ENCODE data around the gene FBXO41.

The FBXO41 gene

GRCh38 chr2:73212448-73213176 is 71.7 kb downstream of the FBXO41 start:
- no peak for DNase-seq (ENCODE audit: low spot score)

- no peak for DNase-seq (ENCODE audit: low spot score)
These were observed 72.2 kb downstream of the FBXO41 start for GRCh38 chr2:73212098-73212447.

GRCh38 chr2:73210696-73211095 is 73.6 kb downstream of the FBXO41 start:
- no peak for DNase-seq (ENCODE audit: low spot score)

DNA sequence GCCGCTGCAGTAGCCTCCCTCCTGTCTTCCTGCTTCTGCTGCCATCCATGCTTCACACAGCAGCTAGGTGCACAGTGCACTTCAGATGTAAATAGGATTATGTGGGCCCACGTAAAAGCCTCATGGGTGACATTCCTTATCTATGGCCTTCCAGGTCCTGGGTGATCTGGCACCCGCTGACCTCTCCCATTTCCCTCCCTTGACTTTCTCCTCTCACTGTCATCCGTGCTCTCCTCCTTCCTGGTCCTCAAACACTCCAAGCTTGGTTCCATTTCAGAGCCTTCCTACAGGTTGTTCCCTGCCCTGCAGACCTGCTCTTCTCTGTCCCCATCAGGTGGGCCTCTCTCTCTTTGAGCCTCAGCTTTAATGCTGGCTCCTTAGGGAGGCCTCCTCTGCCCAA is 74.3 kb downstream of the FBXO41 start:
- no peak for DNase-seq (ENCODE audit: low spot score)

GRCh38 chr2:73208258-73208657 is 76.0 kb downstream of the FBXO41 start:
- DNase-seq (ENCODE audit: low spot score): no peak

DNA sequence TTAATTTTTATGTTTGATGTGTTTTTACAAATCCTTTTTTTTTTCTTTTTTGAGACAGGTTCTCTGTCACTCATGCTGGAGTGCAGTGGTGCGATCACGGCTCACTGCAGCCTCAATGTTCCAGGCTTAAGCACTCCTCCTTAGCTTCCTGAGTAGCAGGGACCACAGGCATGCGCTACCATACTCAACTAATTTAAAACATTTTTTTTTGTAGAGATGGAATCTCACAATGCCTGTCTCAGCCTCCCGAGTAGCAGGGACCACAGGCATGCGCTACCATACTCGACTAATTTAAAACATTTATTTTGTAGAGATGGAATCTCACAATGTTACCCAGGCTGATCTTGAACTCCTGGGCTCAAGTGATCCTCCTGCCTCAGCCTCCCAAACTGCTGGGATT is 78.7 kb downstream of the FBXO41 start:
- no peak for DNase-seq (ENCODE audit: low spot score)

Measured in left forelimb (tissue), 1 donor.